Calu3 (cell line): ENCODE data around the gene SLC22A23. TPM values are rescaled to one million over a fixed set of nuclear protein-coding genes. Genes with fewer than 3 reads are reported as not detected.

Experiments
- BruUV-seq: library from RNA; stranded (reverse); fragments of 400-500 nt; replicated peaks from 2 replicates; lab custom pipeline; 2021; lab: Mats Ljungman, UMichigan
- CTCF ChIA-PET: fragments of 300-600 bp; sonication (Branson Sonifier 250); formaldehyde crosslinking; loops from one replicate; lab custom pipeline; 2022; ENCODE audit warnings: antibody characterized with exemption; lab: Charles Lee
- DNase-seq: peaks from one replicate; pipeline ENCODE4 v3.0.0; 2022
- H3K27ac Mint-ChIP-seq: one replicate; pipeline ENCODE4 v1.8.0; 2022; ENCODE audit warnings: mixed read lengths; ENCODE audit not compliant: unreplicated experiment
- H3K27me3 Mint-ChIP-seq: one replicate; pipeline ENCODE4 v1.8.0; 2022; ENCODE audit warnings: mixed read lengths; ENCODE audit not compliant: unreplicated experiment
- H3K36me3 Mint-ChIP-seq: one replicate; pipeline ENCODE4 v1.8.0; 2022; ENCODE audit warnings: mild to moderate bottlenecking, moderate library complexity, mixed read lengths; ENCODE audit not compliant: insufficient read depth, unreplicated experiment
- H3K4me1 Mint-ChIP-seq: one replicate; pipeline ENCODE4 v1.8.0; 2022; ENCODE audit warnings: mild to moderate bottlenecking, low read depth, mixed read lengths; ENCODE audit not compliant: unreplicated experiment
- H3K4me3 Mint-ChIP-seq: one replicate; pipeline ENCODE4 v1.8.0; 2022; ENCODE audit warnings: mild to moderate bottlenecking, low read depth, moderate library complexity, mixed read lengths; ENCODE audit not compliant: unreplicated experiment
- H3K9me3 Mint-ChIP-seq: one replicate; pipeline ENCODE4 v1.8.0; 2022; ENCODE audit warnings: low read depth, mixed read lengths; ENCODE audit not compliant: unreplicated experiment
- intact Hi-C: fragments of 100-400 bp; cut with micrococcal nuclease; formaldehyde crosslinking; loops from one replicate; pipeline ENCODE4 v1.10.0; 2022; ENCODE audit not compliant: unreplicated experiment
- total RNA-seq: library from RNA; stranded (reverse); gene quantifications from 2 replicates; pipeline ENCODE4 v1.2.3, GENCODE V29; 2022
- TF ChIP-seq, protein P1 (sequence below): fragments of 200-600 bp; IDR thresholded peaks from one replicate; pipeline ENCODE4 v1.8.0; 2022; ENCODE audit warnings: antibody characterized with exemption; ENCODE audit not compliant: unreplicated experiment

Gene SLC22A23
- total RNA-seq, 1 experiment from 2014 or later, result 3.9 TPM

DNA sequence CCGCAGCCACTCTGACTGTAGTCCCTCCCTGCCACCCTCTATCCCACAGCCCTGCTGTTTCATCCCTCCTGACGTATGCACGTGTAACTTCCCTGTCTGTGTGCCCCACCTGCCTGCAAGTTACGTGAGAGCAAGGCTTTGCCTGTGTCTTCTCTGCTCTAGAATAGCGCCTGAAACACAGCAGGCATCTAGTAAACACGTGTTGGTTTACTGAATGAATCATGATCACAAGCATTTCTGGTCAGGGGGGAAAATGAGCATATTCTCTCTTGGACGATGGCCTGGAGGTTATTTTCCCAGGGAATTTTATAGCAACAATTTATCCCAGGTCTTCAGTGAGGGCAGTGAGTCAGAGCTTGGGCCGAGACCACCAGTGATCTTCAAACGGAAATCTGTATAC lies 159.8 kb downstream of the SLC22A23 start:
- DNase-seq, result no peak
- BruUV-seq, result no TSS peak
- Mint-ChIP-seq H3K4me1 (no peaks in the 10 kb centered on the region), H3K27ac (no peak overlapping the region), H3K27me3 (peaks cover 31% of the 10 kb centered on the region), H3K4me3 (no peak overlapping the region), H3K36me3 (no peaks in the 10 kb centered on the region), H3K9me3 (no peaks in the 10 kb centered on the region)
- CTCF ChIA-PET, result no interaction called here
- TF ChIP-seq, protein P1, sequence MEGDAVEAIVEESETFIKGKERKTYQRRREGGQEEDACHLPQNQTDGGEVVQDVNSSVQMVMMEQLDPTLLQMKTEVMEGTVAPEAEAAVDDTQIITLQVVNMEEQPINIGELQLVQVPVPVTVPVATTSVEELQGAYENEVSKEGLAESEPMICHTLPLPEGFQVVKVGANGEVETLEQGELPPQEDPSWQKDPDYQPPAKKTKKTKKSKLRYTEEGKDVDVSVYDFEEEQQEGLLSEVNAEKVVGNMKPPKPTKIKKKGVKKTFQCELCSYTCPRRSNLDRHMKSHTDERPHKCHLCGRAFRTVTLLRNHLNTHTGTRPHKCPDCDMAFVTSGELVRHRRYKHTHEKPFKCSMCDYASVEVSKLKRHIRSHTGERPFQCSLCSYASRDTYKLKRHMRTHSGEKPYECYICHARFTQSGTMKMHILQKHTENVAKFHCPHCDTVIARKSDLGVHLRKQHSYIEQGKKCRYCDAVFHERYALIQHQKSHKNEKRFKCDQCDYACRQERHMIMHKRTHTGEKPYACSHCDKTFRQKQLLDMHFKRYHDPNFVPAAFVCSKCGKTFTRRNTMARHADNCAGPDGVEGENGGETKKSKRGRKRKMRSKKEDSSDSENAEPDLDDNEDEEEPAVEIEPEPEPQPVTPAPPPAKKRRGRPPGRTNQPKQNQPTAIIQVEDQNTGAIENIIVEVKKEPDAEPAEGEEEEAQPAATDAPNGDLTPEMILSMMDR, result no peak
- intact Hi-C loops, result no loop called here

DNA sequence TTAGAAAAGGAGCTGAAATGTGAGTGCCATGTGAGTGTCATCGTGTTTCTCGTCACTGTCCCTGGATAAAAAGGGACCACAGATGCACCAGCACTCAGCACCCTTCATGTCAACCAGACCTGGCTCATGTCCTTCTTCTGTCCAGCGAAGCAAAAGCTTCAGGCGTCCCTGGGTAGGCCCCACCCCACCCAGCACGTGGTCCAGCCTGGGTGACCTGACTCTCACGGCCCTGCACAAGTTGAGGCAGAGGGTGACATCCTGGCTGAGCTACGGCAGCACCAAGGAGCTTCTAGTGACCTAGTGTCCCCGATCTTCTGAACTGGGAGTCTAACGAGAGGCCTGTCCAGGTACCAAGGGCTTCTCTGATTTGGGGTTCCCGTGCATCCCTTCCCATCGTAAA lies 160.3 kb downstream of the SLC22A23 start:
- Mint-ChIP-seq H3K27me3 (peaks cover 31% of the 10 kb centered on the region), H3K36me3 (no peaks in the 10 kb centered on the region), H3K9me3 (no peaks in the 10 kb centered on the region), H3K4me3 (no peak overlapping the region), H3K27ac (no peak overlapping the region), H3K4me1 (no peaks in the 10 kb centered on the region)
- CTCF ChIA-PET, result no interaction called here
- TF ChIP-seq, protein P1, result no peak
- intact Hi-C loops, result no loop called here
- DNase-seq, result no peak
- no TSS peak for BruUV-seq

DNA sequence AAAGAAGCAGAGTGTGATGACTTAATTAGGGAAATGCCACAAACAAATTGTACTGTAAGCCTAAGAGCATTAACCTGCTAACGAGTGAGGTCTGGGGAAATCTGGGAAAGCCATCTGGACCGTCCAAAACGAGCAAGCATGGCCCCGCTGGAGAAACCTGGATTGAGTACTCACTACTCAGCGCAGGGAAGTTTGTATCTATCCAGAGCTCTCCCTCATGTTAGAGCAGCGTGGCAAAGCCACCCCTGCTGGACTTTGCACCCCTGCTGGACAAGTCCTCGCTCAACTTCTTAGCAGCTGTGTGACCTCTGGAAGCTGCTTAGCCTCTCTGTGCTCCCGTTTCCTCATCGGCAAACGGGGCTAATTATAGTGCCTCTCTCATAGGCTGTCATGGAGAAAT lies 160.8 kb downstream of the SLC22A23 start:
- intact Hi-C loops, result no loop called here
- no peak overlapping the region for H3K4me3 Mint-ChIP-seq
- H3K27ac Mint-ChIP-seq, result no peak overlapping the region
- no TSS peak for BruUV-seq
- TF ChIP-seq, protein P1, result no peak
- H3K27me3 Mint-ChIP-seq, result peaks cover 31% of the 10 kb centered on the region
- DNase-seq, result no peak
- CTCF ChIA-PET, result no interaction called here
- H3K9me3 Mint-ChIP-seq, result no peaks in the 10 kb centered on the region
- no peaks in the 10 kb centered on the region for H3K4me1 Mint-ChIP-seq
- no peaks in the 10 kb centered on the region for H3K36me3 Mint-ChIP-seq

DNA sequence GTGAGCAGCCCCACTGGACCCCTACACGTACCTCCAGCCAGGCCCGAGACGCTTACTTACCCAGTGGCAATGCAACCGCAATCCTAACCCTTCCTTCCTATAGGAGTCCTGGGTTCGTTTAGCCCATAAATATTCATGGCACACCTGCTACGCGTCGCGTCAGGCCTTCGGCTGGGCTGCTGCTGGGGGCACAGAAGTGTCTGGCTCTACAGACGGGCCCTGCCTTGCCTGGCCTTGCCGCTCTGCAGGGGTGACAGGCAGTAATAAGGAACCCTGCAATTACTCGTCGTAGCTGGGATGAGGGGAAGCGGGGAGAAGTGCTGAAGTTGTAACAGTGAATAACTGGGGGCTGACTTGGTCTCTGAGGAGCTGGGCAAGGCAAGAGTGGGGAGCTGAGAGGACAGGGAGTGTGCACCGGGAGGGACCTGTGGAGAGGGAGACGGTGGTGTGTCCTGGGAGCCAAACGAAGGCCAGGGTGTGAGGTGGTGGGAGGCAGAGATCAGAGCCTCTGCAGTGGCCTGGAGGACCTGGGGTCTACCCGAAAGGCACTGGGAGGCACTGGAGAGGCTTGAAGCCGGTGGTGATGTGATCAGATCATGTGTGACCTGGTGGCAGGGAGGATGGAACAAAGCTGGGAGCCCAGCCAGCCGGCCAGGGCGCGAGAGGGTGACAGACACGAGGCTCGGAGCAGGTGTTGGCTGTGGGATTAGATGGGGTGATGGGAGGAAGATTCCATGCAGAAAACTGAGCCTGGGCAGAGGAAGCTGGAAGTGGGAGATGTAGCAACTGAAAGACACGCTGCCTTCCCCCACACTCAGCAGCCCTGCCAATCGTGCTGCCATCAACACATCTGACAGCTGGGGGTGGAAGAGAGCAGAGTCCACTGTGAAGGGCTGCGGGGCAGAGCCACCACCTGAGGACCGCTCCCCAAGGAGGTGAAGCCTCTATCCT lies 161.7 kb downstream of the SLC22A23 start:
- Mint-ChIP-seq H3K36me3 (no peaks in the 10 kb centered on the region), H3K9me3 (no peaks in the 10 kb centered on the region), H3K27ac (no peak overlapping the region), H3K27me3 (peaks cover 31% of the 10 kb centered on the region), H3K4me3 (no peak overlapping the region), H3K4me1 (no peaks in the 10 kb centered on the region)
- intact Hi-C loops, result no loop called here
- DNase-seq, result peak; percentile 6
- CTCF ChIA-PET, result no interaction called here
- BruUV-seq, result no TSS peak
- TF ChIP-seq, protein P1, result no peak
